Measurements from ENCODE around the gene STAC2. TPM values are rescaled to one million over a fixed set of nuclear protein-coding genes. Genes with fewer than 3 reads are reported as not detected.

STAC2 gene
- total RNA-seq, 1 donor from 2014 or later: 0.98 TPM

DNA sequence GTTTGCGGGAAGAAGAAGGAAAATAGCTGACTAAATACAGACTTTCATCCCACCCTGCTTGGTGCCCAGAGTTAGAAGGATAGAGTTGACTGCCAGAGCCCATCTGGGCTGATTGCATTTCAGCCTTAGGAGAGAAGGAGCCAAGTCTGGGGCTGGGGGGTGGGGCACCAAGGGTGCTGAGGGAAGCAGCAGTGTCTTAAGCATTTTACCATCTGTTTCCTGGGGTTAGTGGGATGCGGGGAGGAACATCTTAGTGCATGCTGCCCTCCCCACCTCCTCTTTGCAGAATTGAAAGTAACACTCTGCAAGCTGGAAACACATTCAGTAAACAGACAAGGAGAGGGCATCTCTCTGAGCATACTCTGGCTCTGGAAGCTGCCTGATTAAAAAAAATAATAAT is 58.3 kb downstream of the STAC2 start:
- peaks cover 25% of the 10 kb centered on the region for H3K4me1 ChIP-seq
- no peaks in the 10 kb centered on the region for H3K36me3 ChIP-seq
- TF ChIP-seq CTCF (IDR thresholded peaks at IDR 0.05) (no peak), POLR2A (IDR thresholded peaks at IDR 0.05) (no peak), POLR2AphosphoS5 (IDR thresholded peaks at IDR 0.05; ENCODE audit: insufficient read depth in 1 of 2, low read depth in 1 of 2) (no peak)
- intact Hi-C loops (cut with DNase I): loop anchor here (10.0 kb wide), 1 partner anchor 77 kb away; no protein-coding TSS in a partner anchor
- H3K9me3 ChIP-seq: no peaks in the 10 kb centered on the region
- H3K27me3 ChIP-seq: no peaks in the 10 kb centered on the region
- no peak overlapping the region for H3K4me3 ChIP-seq
- DNase-seq (ENCODE audit: extremely low spot score in 2 of 2): no peak
- no peak overlapping the region for H3K27ac ChIP-seq

DNA sequence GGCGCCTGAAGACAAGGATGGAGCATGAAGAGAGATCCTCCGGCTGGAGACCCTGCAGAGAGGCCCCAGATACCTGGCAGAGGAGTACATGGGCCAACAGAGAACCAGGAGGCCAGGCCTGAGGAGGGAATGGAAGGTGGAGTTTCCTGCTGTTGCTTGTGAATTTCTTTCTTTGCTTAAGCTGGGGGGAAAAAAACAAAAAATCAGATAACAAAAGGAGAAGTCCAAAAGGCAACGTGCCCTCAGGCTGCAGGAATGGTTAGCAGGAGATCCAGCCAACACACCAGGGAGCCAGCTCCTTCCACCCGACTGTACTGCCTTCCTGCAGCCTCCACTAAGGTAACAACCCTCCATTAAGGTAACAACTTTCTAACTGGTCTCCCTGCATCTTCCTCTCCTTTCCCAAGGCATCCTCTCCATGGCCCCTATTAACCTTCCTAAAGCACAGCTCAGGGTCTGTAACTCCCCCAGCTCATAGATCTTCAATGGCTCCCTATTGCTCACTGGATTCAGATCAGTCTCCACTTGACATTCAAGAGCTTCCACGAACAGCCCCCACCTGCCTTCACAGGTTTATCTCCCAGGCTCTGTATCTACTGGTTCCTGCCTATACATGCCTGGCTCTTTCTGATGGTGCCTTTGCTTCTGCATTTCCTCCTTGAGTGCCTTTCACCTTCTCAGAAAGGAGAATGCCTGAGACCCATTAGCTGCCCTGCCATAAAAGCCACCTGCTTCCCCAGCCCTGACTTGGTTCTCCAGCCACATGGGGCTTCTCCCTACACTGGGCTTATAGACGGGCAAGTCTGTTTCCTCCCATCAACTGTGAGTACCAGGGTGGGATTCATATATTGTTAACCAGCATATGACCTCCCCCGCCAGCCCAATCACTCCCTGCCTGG is 59.1 kb downstream of the STAC2 start:
- Histone ChIP-seq H3K4me1 (peaks cover 25% of the 10 kb centered on the region), H3K4me3 (no peak overlapping the region), H3K36me3 (no peaks in the 10 kb centered on the region), H3K9me3 (no peaks in the 10 kb centered on the region), H3K27ac (no peak overlapping the region), H3K27me3 (no peaks in the 10 kb centered on the region)
- DNase-seq (ENCODE audit: extremely low spot score in 2 of 2): no peak
- intact Hi-C loops (cut with DNase I): loop anchor here (10.0 kb wide), 1 partner anchor 78 kb away; no protein-coding TSS in a partner anchor
- no peak for TF ChIP-seq POLR2AphosphoS5 (IDR thresholded peaks at IDR 0.05; ENCODE audit: insufficient read depth in 1 of 2, low read depth in 1 of 2)
- TF ChIP-seq POLR2A (IDR thresholded peaks at IDR 0.05): no peak
- TF ChIP-seq CTCF (IDR thresholded peaks at IDR 0.05): no peak

DNA sequence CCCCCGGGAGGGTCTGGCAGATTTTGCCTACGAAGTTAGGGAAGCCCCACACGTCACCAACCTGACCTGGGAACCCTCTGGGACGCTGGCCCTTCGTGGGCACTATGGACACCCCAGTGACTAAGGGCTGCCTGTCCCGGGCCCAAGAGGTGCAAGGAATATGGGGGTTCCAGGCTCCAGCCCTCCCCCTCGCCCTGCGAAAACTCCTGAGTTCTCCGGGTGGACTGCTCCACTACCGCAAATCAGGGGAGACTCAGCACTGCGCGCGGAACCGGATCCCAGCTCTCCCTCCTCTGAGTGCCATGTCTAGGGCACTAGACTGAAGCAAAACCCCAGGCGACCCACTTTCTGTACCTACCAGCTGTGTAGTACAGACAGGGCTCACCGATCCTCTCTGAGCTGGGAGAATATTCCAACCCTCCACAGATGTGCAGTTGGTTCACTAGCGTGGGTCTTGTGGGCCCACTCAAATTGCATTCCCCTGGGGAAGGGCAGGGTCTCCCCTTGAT is 59.9 kb downstream of the STAC2 start, which contains the start of gene ARL5C:
Gene ARL5C (minus strand): TSS at position 321 of the 509 bp plus-strand sequence. CDS start 401 bp downstream, outside the sequence.
- H3K27ac ChIP-seq: peak within 1 kb of the TSS; percentile 50
- no peak for TF ChIP-seq POLR2A (IDR thresholded peaks at IDR 0.05)
- no peak for TF ChIP-seq CTCF (IDR thresholded peaks at IDR 0.05)
- no peak for TF ChIP-seq POLR2AphosphoS5 (IDR thresholded peaks at IDR 0.05; ENCODE audit: insufficient read depth in 1 of 2, low read depth in 1 of 2)
- peaks cover 25% of the 10 kb centered on the region for H3K4me1 ChIP-seq
- intact Hi-C loops (cut with DNase I): loop anchor here (10.0 kb wide), 1 partner anchor 79 kb away; no protein-coding TSS in a partner anchor
- H3K9me3 ChIP-seq: no peaks in the 10 kb centered on the region
- DNase-seq (ENCODE audit: extremely low spot score in 2 of 2): no peak
- peak within 1 kb of the TSS; percentile 51 to 59 for H3K4me3 ChIP-seq
- H3K27me3 ChIP-seq: no peaks in the 10 kb centered on the region
- H3K36me3 ChIP-seq: no peaks in the 10 kb centered on the region

DNA sequence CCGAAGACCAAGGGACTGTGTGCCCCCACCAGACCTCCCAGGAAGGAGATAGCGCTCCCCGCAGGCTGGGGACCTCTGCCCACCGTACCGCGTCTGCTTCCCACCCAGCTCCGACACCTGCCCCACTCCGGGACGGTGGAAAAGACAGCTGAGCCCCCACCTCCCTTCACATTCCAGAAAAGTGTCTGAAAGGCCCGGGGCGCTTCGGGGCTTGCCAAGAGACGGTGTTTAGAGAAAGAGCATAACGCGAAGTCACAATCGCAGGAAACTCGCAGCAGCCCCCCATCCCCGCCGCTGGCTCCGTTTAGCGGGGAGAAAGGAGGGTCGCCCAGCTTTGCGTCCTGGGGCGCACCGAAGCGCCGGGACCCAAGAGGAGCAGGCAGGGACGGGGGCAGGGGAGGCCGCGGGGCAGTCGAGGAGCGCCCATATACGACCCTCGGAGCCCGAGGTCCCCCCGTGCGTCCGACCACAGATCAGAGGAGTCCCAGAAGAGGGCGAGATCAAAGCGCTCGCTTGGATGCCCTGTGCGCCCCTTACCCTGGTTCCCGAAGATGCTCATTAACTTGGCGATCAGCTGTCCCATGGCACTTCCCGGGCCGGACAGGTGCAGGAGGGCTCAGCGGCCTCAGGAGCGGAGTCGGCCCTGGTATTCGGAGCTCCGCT is 60.4 kb downstream of the STAC2 start:
- H3K4me1 ChIP-seq: peaks cover 25% of the 10 kb centered on the region
- peak overlapping the region; percentile 51 to 59 for H3K4me3 ChIP-seq
- no peaks in the 10 kb centered on the region for H3K9me3 ChIP-seq
- no peak for TF ChIP-seq POLR2A (IDR thresholded peaks at IDR 0.05)
- no peak for TF ChIP-seq CTCF (IDR thresholded peaks at IDR 0.05)
- no peak for TF ChIP-seq POLR2AphosphoS5 (IDR thresholded peaks at IDR 0.05; ENCODE audit: insufficient read depth in 1 of 2, low read depth in 1 of 2)
- no peaks in the 10 kb centered on the region for H3K27me3 ChIP-seq
- no peaks in the 10 kb centered on the region for H3K36me3 ChIP-seq
- peak overlapping the region; percentile 50 for H3K27ac ChIP-seq
- DNase-seq (ENCODE audit: extremely low spot score in 2 of 2): no peak
- intact Hi-C loops (cut with DNase I): loop anchor here (10.0 kb wide), 1 partner anchor 79 kb away; no protein-coding TSS in a partner anchor

Data from vagina (tissue), 2 donors.